Progenitor cell of endocrine pancreas (in vitro differentiated cells): ENCODE measurements around the gene HSD11B1. TPM values are rescaled to one million over a fixed set of nuclear protein-coding genes. Genes with fewer than 3 reads are reported as not detected.

ENCODE experiments used
- DNase-seq: peaks from one replicate; pipeline ENCODE4 v3.0.0; 2021; ENCODE audit warnings: low spot score; ENCODE audit not compliant: unreplicated experiment
- H3K27ac Mint-ChIP-seq: 2 replicates; pipeline ENCODE4 v1.8.0; 2021; ENCODE audit warnings: mild to moderate bottlenecking, moderate library complexity, mixed read lengths
- H3K27me3 Mint-ChIP-seq: 2 replicates; pipeline ENCODE4 v1.8.0; 2021; ENCODE audit warnings: mixed read lengths
- H3K36me3 Mint-ChIP-seq: 2 replicates; pipeline ENCODE4 v1.8.0; 2022; ENCODE audit warnings: mixed read lengths; ENCODE audit not compliant: insufficient read depth
- H3K4me1 Mint-ChIP-seq: 2 replicates; pipeline ENCODE4 v1.8.0; 2021; ENCODE audit warnings: low read depth, mixed read lengths
- H3K4me3 Mint-ChIP-seq: 2 replicates; pipeline ENCODE4 v1.8.0; 2021; ENCODE audit warnings: low read depth, mild to moderate bottlenecking, moderate library complexity, mixed read lengths
- H3K9me3 Mint-ChIP-seq: 2 replicates; pipeline ENCODE4 v1.8.0; 2021; ENCODE audit warnings: low read depth, mixed read lengths
- CTCF ChIP-seq: fragments of 200-600 bp; sonication (generic); IDR thresholded peaks from one replicate; pipeline ENCODE4 v1.5.0; 2021; ENCODE audit warnings: antibody characterized with exemption, mild to moderate bottlenecking; ENCODE audit not compliant: unreplicated experiment
- total RNA-seq: library from RNA; stranded (reverse); gene quantifications from 2 replicates; pipeline ENCODE4 v1.2.1, GENCODE V29; 2021

Gene HSD11B1
- total RNA-seq, 1 donor from 2014 or later = not detected

- Mint-ChIP-seq H3K27me3 (no peaks in the 10 kb centered on the region), H3K4me3 (no peak overlapping the region), H3K27ac (no peak overlapping the region), H3K36me3 (no peaks in the 10 kb centered on the region), H3K4me1 (no peaks in the 10 kb centered on the region), H3K9me3 (no peaks in the 10 kb centered on the region)
- no peak for TF ChIP-seq CTCF
- DNase-seq = no peak
These were observed 13.2 kb downstream of the HSD11B1 start for GRCh38 chr1:209717818-209718217.

DNA sequence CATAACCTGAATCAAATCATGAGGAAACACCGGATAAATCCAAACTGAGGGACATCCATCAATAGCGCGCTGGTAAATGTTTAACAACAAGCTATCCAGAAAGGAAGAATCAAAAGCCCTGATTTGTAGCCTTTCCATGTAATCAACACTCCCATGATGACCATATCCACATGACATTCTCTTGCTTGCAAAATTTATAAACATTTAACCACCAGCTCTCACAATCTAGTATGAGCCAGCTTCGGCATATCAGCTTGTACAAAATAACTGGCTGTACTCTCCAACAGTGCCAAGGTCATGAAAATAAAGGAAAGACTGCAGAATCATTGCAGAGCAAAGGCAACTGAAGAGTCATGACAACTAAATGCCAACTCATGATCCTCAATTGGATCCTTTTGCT, 15.7 kb downstream of the HSD11B1 start:
- no peak for TF ChIP-seq CTCF
- H3K9me3 Mint-ChIP-seq = no peaks in the 10 kb centered on the region

DNA sequence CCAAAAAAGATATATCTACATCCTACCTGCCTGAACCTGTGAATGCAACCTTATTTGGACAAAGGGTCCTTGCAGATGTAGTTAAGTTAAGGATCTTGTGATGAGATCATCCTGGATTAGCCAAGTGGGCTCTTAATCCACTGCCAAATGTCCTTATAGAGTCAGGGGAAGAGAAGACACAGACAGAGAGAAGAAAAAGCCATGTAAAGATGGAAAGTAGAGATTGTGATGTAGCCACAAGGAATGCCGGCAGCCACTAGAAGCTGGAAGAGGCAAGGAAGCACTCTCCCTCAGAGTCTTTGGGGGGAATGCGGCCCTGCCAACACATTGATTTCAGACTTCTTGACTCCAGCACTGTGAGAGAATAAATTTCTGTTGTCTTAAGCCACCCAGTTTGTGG, 16.2 kb downstream of the HSD11B1 start:
- no peaks in the 10 kb centered on the region for H3K36me3 Mint-ChIP-seq
- H3K4me1 Mint-ChIP-seq = no peaks in the 10 kb centered on the region
- no peak overlapping the region for H3K4me3 Mint-ChIP-seq
- H3K27me3 Mint-ChIP-seq = no peaks in the 10 kb centered on the region
- H3K9me3 Mint-ChIP-seq = no peaks in the 10 kb centered on the region
- no peak for DNase-seq
- no peak overlapping the region for H3K27ac Mint-ChIP-seq
- no peak for TF ChIP-seq CTCF

More for the DNA sequence above, 15.7 kb downstream of the HSD11B1 start:
- no peak for DNase-seq
- Mint-ChIP-seq H3K4me3 (no peak overlapping the region), H3K36me3 (no peaks in the 10 kb centered on the region), H3K27me3 (no peaks in the 10 kb centered on the region), H3K4me1 (no peaks in the 10 kb centered on the region), H3K27ac (no peak overlapping the region)

GRCh38 chr1:209721323-209721722, 16.7 kb downstream of the HSD11B1 start:
- Mint-ChIP-seq H3K4me1 (no peaks in the 10 kb centered on the region), H3K36me3 (no peaks in the 10 kb centered on the region), H3K27ac (no peak overlapping the region)

GRCh38 chr1:209723265-209723664, 18.6 kb downstream of the HSD11B1 start:
- Mint-ChIP-seq H3K27ac (no peak overlapping the region), H3K4me3 (no peak overlapping the region), H3K36me3 (no peaks in the 10 kb centered on the region), H3K9me3 (no peaks in the 10 kb centered on the region), H3K27me3 (peaks cover 6% of the 10 kb centered on the region), H3K4me1 (no peaks in the 10 kb centered on the region)
- no peak for DNase-seq
- TF ChIP-seq CTCF = no peak

More at GRCh38 chr1:209721323-209721722, 16.7 kb downstream of the HSD11B1 start:
- Mint-ChIP-seq H3K4me3 (no peak overlapping the region), H3K9me3 (no peaks in the 10 kb centered on the region), H3K27me3 (no peaks in the 10 kb centered on the region)
- DNase-seq = no peak
- TF ChIP-seq CTCF = no peak
